Pons (tissue), 1 donor: ENCODE data around the gene EXD3.
A peak's percentile ranks its signal among the peaks of the same experiment; 100 is the strongest.

Source experiments
- DNase-seq: peaks from one replicate; pipeline ENCODE4 v3.0.0-alpha.2; 2016; ENCODE audit warnings: low spot score

The EXD3 gene

GRCh38 chr9:137447722-137448601 lies 25.0 kb upstream of the EXD3 start:
- no peak for DNase-seq

- peak; percentile 39 for DNase-seq
These were observed 24.0 kb upstream of the EXD3 start for GRCh38 chr9:137446851-137447471.

DNA sequence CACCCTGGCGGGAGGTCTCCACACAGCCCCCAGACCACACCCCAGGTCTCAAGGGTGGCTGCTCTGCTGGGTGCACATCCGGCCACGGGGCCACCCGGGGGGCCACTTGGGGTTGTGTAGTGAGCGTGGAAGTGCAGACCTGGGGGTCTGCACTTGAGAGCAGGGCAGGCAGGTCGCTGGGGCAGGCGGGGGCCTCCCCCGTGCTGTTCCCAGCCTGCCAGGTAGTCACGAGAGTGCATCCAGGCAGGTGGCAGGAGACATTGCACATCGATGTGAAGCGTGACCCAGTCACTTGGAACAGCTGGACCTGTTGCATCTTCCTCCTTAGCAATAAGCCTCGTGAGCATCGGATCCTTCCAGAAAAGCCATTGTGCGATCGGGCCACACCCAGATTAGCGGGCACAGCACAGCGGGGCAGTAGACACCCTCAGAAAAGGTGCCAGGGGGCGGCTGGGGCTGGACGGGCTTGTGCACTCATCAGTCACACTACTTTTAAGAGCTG lies 23.0 kb upstream of the EXD3 start:
- no peak for DNase-seq

GRCh38 chr9:137445275-137445807 lies 22.4 kb upstream of the EXD3 start:
- peak; percentile 64 for DNase-seq

- no peak for DNase-seq
These were observed 21.3 kb upstream of the EXD3 start for GRCh38 chr9:137444106-137444790.

- no peak for DNase-seq
These were observed 19.0 kb upstream of the EXD3 start for GRCh38 chr9:137441935-137442321.

- DNase-seq: no peak
These were observed 18.4 kb upstream of the EXD3 start, which contains the start of gene ENTPD8 for GRCh38 chr9:137441289-137441934. TSS of gene ENTPD8 (minus strand) at chr9:137441357. CDS start at chr9:137438285, 3,072 bp downstream.

GRCh38 chr9:137439158-137439714 lies 16.3 kb upstream of the EXD3 start:
- DNase-seq: no peak

DNA sequence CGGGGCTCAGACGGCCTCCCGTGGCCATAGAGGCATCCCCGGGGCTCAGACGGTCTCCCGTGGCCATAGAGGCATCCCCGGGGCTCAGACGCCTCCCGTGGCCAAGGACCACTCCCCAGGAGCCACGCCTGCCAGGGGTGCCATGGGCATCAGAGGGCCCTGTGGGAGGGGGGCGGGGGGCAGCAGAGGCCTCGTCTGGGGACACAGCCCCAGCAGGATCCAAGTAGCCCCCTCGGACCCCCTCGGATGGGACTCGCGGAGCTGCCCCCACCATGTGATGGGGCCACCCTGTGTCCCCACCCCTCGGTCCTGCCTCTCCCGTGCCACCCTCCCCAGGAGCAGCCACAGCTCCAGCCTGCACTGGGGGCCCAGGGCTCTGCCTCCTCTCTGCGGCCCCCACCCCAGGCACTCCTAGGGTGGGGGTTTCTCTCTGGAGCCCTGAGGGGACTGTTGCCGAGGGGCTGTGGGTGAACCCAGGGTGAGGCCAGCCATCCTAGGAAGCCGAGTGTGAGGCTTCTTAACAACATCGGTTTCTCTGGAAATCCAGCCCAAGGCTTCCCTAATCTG lies 15.7 kb upstream of the EXD3 start:
- no peak for DNase-seq

GRCh38 chr9:137437691-137438590 lies 15.0 kb upstream of the EXD3 start:
- no peak for DNase-seq

DNA sequence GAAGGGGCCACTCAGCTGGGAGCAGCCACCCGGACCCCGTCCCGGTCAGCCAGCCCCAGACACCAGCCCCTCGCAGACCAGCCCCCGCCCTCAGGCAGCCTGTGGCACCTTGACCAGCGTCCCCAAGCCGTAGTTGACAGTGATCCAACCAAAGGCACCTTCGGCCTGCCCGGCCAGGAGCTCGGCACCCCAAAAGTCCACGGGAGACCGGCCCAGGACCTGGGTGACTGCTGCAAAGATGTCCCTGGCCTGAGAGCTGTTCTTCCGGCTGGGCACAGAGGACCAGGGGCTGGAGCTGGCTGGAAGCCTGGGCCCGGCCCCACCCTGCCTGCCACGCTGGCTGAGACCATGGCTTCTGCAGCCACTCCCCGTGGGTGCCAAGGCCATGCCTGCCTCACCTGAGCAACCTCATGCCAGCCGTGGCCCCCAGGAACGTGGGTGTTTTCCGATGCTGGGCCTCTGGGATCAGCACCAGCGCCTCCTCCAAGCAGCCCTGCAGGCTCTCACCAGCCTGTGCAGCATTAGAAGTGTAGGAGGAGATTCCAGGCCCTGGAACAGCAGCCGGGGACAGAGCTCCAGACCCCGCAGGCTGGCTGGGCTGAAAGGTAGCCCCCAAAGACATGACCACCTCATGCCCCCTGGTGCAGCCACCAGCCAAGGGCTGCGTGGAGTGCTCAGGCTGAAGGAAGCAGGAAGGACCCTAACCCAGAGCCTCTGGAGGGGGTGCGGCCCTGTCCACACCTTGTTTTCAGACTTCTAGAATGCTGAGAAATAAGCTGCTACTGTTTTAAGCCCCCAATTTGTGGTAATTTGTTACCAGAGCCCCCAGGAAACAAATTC lies 14.0 kb upstream of the EXD3 start:
- no peak for DNase-seq

DNA sequence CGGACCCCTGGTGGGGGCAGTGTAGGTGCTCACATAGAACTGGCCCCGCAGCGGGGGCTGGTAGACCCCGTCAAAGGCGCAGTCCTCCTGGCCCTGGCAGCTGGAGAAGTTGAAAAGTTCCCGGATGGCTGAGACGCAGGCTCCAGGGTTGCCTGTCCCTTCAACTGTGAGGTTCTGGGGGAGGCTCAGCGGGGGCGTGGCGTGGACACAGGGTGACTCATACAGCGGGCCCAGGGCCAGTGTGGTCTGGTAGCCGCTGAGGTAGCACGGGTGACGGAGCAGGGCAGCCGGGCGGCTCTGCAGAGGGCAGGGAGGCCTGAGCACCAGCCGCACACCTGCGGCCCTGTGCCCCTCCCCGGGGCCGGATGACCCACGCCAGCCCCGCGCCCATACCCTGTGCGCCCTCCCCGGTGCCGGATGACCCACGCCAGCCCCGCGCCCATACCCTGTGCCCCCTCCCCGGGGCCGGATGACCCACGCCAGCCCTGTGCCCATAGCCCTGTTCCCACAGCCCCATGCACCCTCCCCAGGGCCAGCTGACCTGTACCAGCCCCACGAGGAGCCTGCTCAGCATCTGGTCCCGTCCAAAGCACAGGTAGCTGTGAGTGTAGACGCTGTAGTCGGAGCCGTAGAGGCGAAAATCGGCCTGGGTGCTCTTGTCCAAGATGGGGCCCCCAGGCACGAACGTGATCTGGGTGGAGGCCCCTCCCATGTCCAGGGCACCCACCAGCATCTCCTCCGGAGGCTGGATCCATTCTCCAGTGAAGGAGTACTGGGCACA lies 13.2 kb upstream of the EXD3 start:
- no peak for DNase-seq

DNA sequence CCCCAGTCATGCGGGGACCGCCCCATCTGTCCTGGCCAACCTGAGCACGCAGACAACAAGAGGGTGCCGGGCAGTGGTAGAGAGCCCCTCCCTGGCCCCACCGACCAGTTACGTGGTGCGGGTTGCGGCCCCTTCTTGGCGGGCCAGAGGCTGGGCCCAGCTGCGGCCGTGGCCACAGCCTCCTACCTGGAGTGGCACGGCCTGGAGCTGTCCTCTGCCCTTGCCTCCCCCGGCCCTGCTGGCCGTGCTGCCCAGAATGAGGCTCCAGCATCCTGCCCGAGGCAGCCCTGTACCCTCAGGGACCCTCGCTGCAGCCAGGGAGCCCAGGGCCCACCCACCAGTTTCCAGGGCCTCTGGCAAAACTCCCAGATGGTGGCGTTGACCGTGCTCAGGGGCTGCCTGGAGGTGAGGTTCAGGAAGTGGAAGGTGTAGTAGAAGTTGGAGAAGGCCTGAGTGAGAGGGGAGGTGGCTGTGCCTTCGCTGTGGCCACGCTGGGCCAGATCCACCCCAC lies 12.5 kb upstream of the EXD3 start:
- no peak for DNase-seq

DNA sequence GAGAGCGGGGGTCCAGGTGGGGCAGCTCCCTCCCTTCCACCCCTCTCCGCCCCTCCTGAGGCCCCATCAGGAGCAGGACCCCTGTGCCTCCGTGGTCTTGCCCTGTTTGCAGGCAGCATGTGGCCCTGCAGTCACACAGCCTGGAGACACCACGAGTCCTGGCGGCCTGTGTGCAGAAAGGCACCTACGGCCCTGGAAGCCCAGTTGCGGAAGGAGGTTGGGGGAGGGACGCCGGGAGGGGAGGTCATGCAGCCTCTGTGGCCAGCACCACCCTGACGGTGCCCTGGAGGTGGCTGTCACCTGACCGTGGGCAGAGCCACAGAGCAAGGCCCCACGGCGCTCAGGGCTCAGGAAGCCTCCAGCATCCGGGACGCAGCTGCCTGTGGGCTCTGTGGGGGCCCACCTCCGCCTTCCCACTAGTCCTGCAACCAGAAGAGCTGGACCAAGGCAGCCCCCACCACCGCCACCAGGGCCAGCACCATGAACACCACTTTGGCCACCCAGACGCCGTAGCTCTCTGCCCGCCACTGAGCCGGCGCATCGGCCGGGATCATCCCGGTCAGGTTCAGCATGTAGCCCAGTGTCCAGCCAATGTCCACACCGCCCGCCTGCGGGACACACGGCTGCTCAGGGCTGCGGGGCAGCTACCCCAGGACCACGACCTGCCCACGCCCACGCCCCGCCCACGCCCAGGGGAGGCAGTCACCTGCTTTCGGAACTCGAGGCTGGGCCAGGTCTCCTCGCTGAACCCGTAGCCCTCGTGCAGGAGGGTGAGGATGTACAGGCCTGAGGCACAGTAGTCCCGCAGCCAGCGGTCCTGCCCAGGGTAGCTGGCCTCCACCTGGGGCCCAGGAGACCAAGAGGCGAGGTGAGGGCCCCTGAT lies 11.8 kb upstream of the EXD3 start:
- DNase-seq: no peak

GRCh38 chr9:137433916-137434431 lies 11.0 kb upstream of the EXD3 start:
- no peak for DNase-seq

DNA sequence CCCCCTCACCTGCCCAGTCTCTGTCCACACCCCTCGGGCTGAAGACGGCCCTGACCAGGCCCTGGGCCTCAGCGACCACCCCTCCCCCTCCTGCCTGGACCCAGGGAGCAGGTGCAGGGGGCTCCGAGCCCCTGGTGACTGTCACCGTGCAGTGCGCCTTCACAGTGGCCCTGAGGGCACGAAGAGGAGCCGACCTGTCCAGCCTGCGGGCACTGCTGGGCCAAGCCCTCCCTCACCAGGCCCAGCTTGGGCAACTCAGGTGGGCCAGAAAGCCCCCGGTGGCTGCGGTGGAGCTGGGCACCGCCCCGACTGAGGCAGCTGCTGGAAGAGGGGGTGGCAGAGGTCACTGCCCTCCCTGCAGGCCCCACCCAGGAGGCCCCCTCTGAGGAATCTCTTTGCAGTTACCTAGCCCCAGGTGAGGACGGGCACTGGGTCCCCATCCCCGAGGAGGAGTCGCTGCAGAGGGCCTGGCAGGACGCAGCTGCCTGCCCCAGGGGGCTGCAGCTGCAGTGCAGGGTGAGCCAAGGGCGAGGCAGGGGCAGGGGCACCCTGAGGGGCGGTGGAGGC lies 10.5 kb upstream of the EXD3 start:
- no peak for DNase-seq
